DMS153 (cell line): ENCODE measurements around the gene TXNDC16.
"Not testable (repeated sequence)": the region's sequence is repeated elsewhere in the genome, so short reads cannot be mapped to it uniquely, and the experiment has no call there.

ENCODE experiments used
- DNase-seq: peaks from one replicate; lab custom pipeline; 2025; lab: John Stamatoyannopoulos, UW

The TXNDC16 gene

GRCh38 chr14:52552063-52552988 lies at the start of gene TXNDC16, which contains the start of gene GPR137C:
Gene TXNDC16, minus strand, starts transcription at chr14:52552505. Its CDS starts 8,948 bp downstream, at chr14:52543557.
Gene GPR137C, plus strand, starts transcription at chr14:52552836. Its CDS starts 312 bp downstream, at chr14:52553148.
- peak; percentile 99 for DNase-seq

GRCh38 chr14:52599974-52600373 lies 47.7 kb upstream of the TXNDC16 start:
- DNase-seq, result no peak

- DNase-seq, result no peak
Measured at GRCh38 chr14:52598568-52598967, 46.3 kb upstream of the TXNDC16 start.

- DNase-seq, result no peak
Measured at GRCh38 chr14:52596861-52597260, 44.6 kb upstream of the TXNDC16 start.

- DNase-seq, result no peak
Measured at GRCh38 chr14:52596320-52596719, 44.0 kb upstream of the TXNDC16 start.

- no peak for DNase-seq
Measured at GRCh38 chr14:52590318-52590717, 38.0 kb upstream of the TXNDC16 start.

GRCh38 chr14:52589646-52590045 lies 37.3 kb upstream of the TXNDC16 start:
- no peak for DNase-seq

GRCh38 chr14:52583544-52583943 lies 31.2 kb upstream of the TXNDC16 start:
- DNase-seq, result no peak

- DNase-seq, result no peak
Measured at GRCh38 chr14:52575858-52576257, 23.6 kb upstream of the TXNDC16 start.

GRCh38 chr14:52568454-52568853 lies 16.1 kb upstream of the TXNDC16 start:
- DNase-seq, result not testable (repeated sequence)

GRCh38 chr14:52563120-52563519 lies 10.8 kb upstream of the TXNDC16 start:
- no peak for DNase-seq

GRCh38 chr14:52558688-52559087 lies 6.4 kb upstream of the TXNDC16 start:
- no peak for DNase-seq

GRCh38 chr14:52553671-52554575 lies 1.6 kb upstream of the TXNDC16 start:
- DNase-seq, result peak; percentile 81

- DNase-seq, result no peak
Measured at GRCh38 chr14:52553002-52553670, 831 bp upstream of the TXNDC16 start.

GRCh38 chr14:52551696-52552062 lies 626 bp downstream of the TXNDC16 start:
- peak; percentile 6 for DNase-seq

- DNase-seq, result no peak
Measured at GRCh38 chr14:52551205-52551604, 1.1 kb downstream of the TXNDC16 start.

- DNase-seq, result no peak
Measured at GRCh38 chr14:52550661-52551060, 1.6 kb downstream of the TXNDC16 start.

GRCh38 chr14:52547526-52547925 lies 4.8 kb downstream of the TXNDC16 start:
- no peak for DNase-seq

GRCh38 chr14:52547027-52547426 lies 5.3 kb downstream of the TXNDC16 start:
- no peak for DNase-seq

GRCh38 chr14:52546318-52546670 lies 6.0 kb downstream of the TXNDC16 start:
- DNase-seq, result no peak

GRCh38 chr14:52545584-52546317 lies 6.6 kb downstream of the TXNDC16 start:
- no peak for DNase-seq
